ENCODE measurements around the gene EP400. TPM values are rescaled to one million over a fixed set of nuclear protein-coding genes. Genes with fewer than 3 reads are reported as not detected.

EP400 gene
- polyA plus RNA-seq, 1 donor (not counting 4 experiments of a cell fraction or from before 2014, with no cell fraction given), result 4.1 TPM

DNA sequence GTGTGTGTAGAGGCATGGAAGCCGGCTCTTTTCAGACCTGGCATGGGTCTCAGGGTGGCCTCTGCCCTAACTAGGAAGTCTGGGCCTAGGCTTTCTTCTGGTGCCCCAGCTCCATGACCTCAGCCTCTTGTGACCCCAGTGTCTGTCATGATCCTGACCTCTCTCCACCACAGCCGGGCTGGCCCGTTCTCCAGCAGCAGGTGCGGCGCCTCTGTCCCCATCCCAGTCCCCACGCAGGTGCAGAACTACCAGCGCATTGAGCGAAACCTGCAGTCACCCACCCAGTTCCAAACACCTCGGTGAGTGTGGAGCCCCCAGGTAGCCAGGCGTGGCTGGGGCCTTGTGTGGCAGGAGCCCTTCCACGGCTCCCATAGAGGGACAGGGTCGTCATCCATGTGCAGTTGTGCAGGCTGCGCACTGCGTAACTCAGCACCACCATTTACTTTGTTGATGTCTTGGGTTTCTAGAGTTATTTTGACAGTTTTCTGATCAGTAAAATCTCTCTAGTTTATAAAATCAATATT, 35.5 kb upstream of the EP400 start:
- no peak for TF ChIP-seq EZH2 (IDR thresholded peaks at IDR 0.05; ENCODE audit: low read length)
- TF ChIP-seq, protein P1, sequence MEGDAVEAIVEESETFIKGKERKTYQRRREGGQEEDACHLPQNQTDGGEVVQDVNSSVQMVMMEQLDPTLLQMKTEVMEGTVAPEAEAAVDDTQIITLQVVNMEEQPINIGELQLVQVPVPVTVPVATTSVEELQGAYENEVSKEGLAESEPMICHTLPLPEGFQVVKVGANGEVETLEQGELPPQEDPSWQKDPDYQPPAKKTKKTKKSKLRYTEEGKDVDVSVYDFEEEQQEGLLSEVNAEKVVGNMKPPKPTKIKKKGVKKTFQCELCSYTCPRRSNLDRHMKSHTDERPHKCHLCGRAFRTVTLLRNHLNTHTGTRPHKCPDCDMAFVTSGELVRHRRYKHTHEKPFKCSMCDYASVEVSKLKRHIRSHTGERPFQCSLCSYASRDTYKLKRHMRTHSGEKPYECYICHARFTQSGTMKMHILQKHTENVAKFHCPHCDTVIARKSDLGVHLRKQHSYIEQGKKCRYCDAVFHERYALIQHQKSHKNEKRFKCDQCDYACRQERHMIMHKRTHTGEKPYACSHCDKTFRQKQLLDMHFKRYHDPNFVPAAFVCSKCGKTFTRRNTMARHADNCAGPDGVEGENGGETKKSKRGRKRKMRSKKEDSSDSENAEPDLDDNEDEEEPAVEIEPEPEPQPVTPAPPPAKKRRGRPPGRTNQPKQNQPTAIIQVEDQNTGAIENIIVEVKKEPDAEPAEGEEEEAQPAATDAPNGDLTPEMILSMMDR (optimal IDR thresholded peaks at IDR 0.05 in 1 of 3, IDR thresholded peaks at IDR 0.05 in 1 of 3, conservative IDR thresholded peaks at IDR 0.05 in 1 of 3; ENCODE audit: extremely low read depth in 1 of 3, insufficient read depth in 2 of 3, low read length in 3 of 3), result no peak
- no peak overlapping the region for H3K9ac ChIP-seq (ENCODE audit: control insufficient read depth, extremely low read depth, insufficient read depth, low read length)
- H2AFZ ChIP-seq (ENCODE audit: control insufficient read depth, low read length), result no peak overlapping the region
- no peaks in the 10 kb centered on the region for H3K9me3 ChIP-seq (ENCODE audit: control insufficient read depth, low read depth, low read length)
- H3K79me2 ChIP-seq (ENCODE audit: control insufficient read depth, insufficient read depth, low read length), result no peaks in the 10 kb centered on the region
- H3K4me3 ChIP-seq (ENCODE audit: control insufficient read depth in 2 of 3, extremely low read depth in 1 of 3, insufficient read depth in 2 of 3, low read depth in 1 of 3, low read length in 3 of 3), result no peak overlapping the region
- H3K4me1 ChIP-seq (ENCODE audit: control insufficient read depth, extremely low read depth, insufficient read depth, low read length), result no peaks in the 10 kb centered on the region
- no peaks in the 10 kb centered on the region for H3K9me1 ChIP-seq (ENCODE audit: control insufficient read depth, extremely low read depth, insufficient read depth, low read length)
- DNase-seq (ENCODE audit: low read depth, low spot score) (no peak), FAIRE-seq (no peak)
- H3K36me3 ChIP-seq (ENCODE audit: control insufficient read depth in 2 of 2, extremely low read depth in 1 of 2, insufficient read depth in 2 of 2, low read length in 2 of 2), result peaks cover 0 to 33% of the 10 kb centered on the region in 2 experiments
- H3K27me3 ChIP-seq (ENCODE audit: control insufficient read depth, extremely low read depth, insufficient read depth, low read length), result no peaks in the 10 kb centered on the region
- H4K20me1 ChIP-seq (ENCODE audit: control insufficient read depth, extremely low read depth, insufficient read depth, low read length), result no peaks in the 10 kb centered on the region
- no peak overlapping the region for H3K27ac ChIP-seq (ENCODE audit: control insufficient read depth, insufficient read depth, low read length)
- H3K4me2 ChIP-seq (ENCODE audit: control insufficient read depth, extremely low read depth, insufficient read depth, low read depth, low read length), result no peak overlapping the region
- dilution Hi-C loops (cut with MboI; ENCODE audit: extremely low pct_ligation_motif_present, low sequenced_read_pairs), result no loop called here

DNA sequence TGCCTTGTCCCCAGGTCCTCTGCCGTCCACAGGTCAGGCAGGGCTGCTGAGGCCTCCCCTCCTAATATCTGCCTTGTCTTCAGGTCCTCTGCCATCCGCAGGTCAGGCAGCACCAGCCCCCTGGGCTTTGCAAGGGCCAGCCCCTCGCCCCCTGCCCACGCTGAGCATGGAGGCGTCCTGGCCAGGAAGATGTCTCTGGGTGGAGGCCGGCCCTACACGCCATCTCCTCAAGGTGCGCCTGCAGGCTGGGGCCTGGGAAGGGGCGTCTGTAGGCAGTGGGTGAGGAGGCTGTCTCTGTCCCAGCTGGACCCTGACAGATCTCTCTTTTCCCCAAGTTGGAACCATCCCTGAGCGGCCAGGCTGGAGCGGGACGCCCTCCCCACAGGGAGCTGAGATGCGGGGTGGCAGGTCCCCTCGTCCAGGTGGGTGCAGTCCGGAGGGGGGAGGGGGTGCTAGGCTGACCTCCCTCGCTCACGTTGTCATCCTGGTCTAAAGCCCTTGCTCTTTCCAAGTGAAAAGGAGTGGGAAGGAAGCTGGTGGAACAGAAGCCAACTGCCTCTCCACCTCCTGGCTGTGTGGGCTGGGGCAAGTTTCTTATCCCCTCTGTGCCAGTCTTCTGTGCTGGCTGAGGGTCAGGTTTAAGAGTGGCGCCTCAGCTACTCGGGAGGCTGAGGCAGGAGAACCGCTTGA, 34.6 kb upstream of the EP400 start:
- no peaks in the 10 kb centered on the region for H3K9me1 ChIP-seq (ENCODE audit: control insufficient read depth, extremely low read depth, insufficient read depth, low read length)
- H3K4me1 ChIP-seq (ENCODE audit: control insufficient read depth, extremely low read depth, insufficient read depth, low read length), result no peaks in the 10 kb centered on the region
- no peak overlapping the region for H3K4me3 ChIP-seq (ENCODE audit: control insufficient read depth in 2 of 3, extremely low read depth in 1 of 3, insufficient read depth in 2 of 3, low read depth in 1 of 3, low read length in 3 of 3)
- H3K79me2 ChIP-seq (ENCODE audit: control insufficient read depth, insufficient read depth, low read length), result no peaks in the 10 kb centered on the region
- H3K27ac ChIP-seq (ENCODE audit: control insufficient read depth, insufficient read depth, low read length), result no peak overlapping the region
- dilution Hi-C loops (cut with MboI; ENCODE audit: extremely low pct_ligation_motif_present, low sequenced_read_pairs), result no loop called here
- no peak for FAIRE-seq
- H3K27me3 ChIP-seq (ENCODE audit: control insufficient read depth, extremely low read depth, insufficient read depth, low read length), result no peaks in the 10 kb centered on the region
- no peaks in the 10 kb centered on the region for H4K20me1 ChIP-seq (ENCODE audit: control insufficient read depth, extremely low read depth, insufficient read depth, low read length)
- H3K9ac ChIP-seq (ENCODE audit: control insufficient read depth, extremely low read depth, insufficient read depth, low read length), result no peak overlapping the region
- H3K36me3 ChIP-seq (ENCODE audit: control insufficient read depth in 2 of 2, extremely low read depth in 1 of 2, insufficient read depth in 2 of 2, low read length in 2 of 2), result peaks cover 0 to 37% of the 10 kb centered on the region in 2 experiments
- H3K9me3 ChIP-seq (ENCODE audit: control insufficient read depth, low read depth, low read length), result no peaks in the 10 kb centered on the region
- no peak for DNase-seq (ENCODE audit: low read depth, low spot score)
- H2AFZ ChIP-seq (ENCODE audit: control insufficient read depth, low read length), result no peak overlapping the region
- TF ChIP-seq EZH2 (IDR thresholded peaks at IDR 0.05; ENCODE audit: low read length), result no peak
- TF ChIP-seq, protein P1 (optimal IDR thresholded peaks at IDR 0.05 in 1 of 3, IDR thresholded peaks at IDR 0.05 in 1 of 3, conservative IDR thresholded peaks at IDR 0.05 in 1 of 3; ENCODE audit: extremely low read depth in 1 of 3, insufficient read depth in 2 of 3, low read length in 3 of 3), result no peak
- H3K4me2 ChIP-seq (ENCODE audit: control insufficient read depth, extremely low read depth, insufficient read depth, low read depth, low read length), result no peak overlapping the region
